K562 (cell line): ENCODE measurements around the gene RAD51D. TPM values are rescaled to one million over a fixed set of nuclear protein-coding genes. Genes with fewer than 3 reads are reported as not detected.

Experiments
- EP300 ChIP-seq: IDR thresholded peaks from 2 replicates; pipeline ENCODE4 v1.6.1; 2012; ENCODE audit warnings: low read length, improper control_type of control experiment
- ERF ChIP-seq: fragments of 450-650 bp; formaldehyde crosslinking; IDR thresholded peaks from 2 replicates; pipeline ENCODE4 v1.4.0; 2020; ENCODE audit warnings: mild to moderate bottlenecking, mixed read lengths
- IRF2 ChIP-seq: sonication (generic); formaldehyde crosslinking; IDR thresholded peaks from 2 replicates; pipeline ENCODE4 v1.8.1; 2022; ENCODE audit warnings: mild to moderate bottlenecking, missing genetic modification reagents
- JUNB ChIP-seq: fragments of 450-650 bp; formaldehyde crosslinking; conservative IDR thresholded peaks from 2 replicates; pipeline ENCODE4 v1.4.0; 2020; ENCODE audit warnings: mild to moderate bottlenecking
- PATZ1 ChIP-seq: fragments of 250-450 bp; sonication (Bioruptor Pico); IDR thresholded peaks from 2 replicates; pipeline ENCODE4 v1.5.0; 2020; ENCODE audit warnings: mild to moderate bottlenecking, borderline replicate concordance
- ZBTB40 ChIP-seq, 2 experiments: fragments of 450-650 bp in 1 of 2; sonication (generic) in 1 of 2; formaldehyde crosslinking in 1 of 2; IDR thresholded peaks; 2 replicates each; pipeline versions ENCODE4 v1.7.1 to v1.9.0; 2016 to 2022; ENCODE audit warnings: inconsistent platforms in 1 of 2, mild to moderate bottlenecking in 1 of 2, missing genetic modification reagents in 1 of 2
- ZC3H8 ChIP-seq: fragments of 450-650 bp; IDR thresholded peaks from 2 replicates; pipeline ENCODE4 v1.6.1; 2017
- ZNF511 ChIP-seq: sonication (generic); formaldehyde crosslinking; IDR thresholded peaks from 2 replicates; pipeline ENCODE4 v1.8.0; 2022; ENCODE audit warnings: mild to moderate bottlenecking, missing genetic modification reagents
- ZNF584 ChIP-seq: fragments of 200-800 bp; sonication (Bioruptor generic); IDR thresholded peaks from 2 replicates; pipeline ENCODE4 v1.6.1; 2016; ENCODE audit warnings: low read depth, mild to moderate bottlenecking, missing genetic modification characterization, missing compliant biosample characterization
- ZNF76 ChIP-seq: fragments of 250-450 bp; sonication (Bioruptor Pico); IDR thresholded peaks from 2 replicates; pipeline ENCODE4 v1.4.0; 2020; ENCODE audit warnings: mild to moderate bottlenecking, moderate library complexity, borderline replicate concordance
- ZNF764 ChIP-seq: fragments of 250-450 bp; sonication (Bioruptor Pico); IDR thresholded peaks from 2 replicates; pipeline ENCODE4 v1.4.0; 2020; ENCODE audit warnings: low read depth, mild to moderate bottlenecking, moderate library complexity
- polyA plus RNA-seq, 8 experiments: library from polyadenylated mRNA; depleted of rRNA in 4 of 8; stranded (reverse) in 5 of 8; unstranded in 3 of 8; fragments of >200 nt; fragmentation: Nextera tagmentation in 2 of 8; fragmentation: Illumina TruSeq in 1 of 8; extraction: Ambion mirVana in 2 of 8; extraction: Trizol in 1 of 8; gene quantifications; 2 replicates each; pipeline versions ENCODE4 v1.2.1 to v1.2.3, GENCODE V29; 2011 to 2014; ENCODE audit warnings: inconsistent platforms in 1 of 8, missing spikeins in 1 of 8
- total RNA-seq, 7 experiments: library from RNA; depleted of rRNA in 6 of 7; stranded (reverse); fragments of >200 nt in 6 of 7; fragmentation: Illumina TruSeq in 2 of 7; extraction: Trizol in 2 of 7; gene quantifications; 2 replicates each; pipeline versions ENCODE4 v1.2.1 to v1.2.3, GENCODE V29; 2011 to 2021; ENCODE audit warnings: low replicate concordance in 1 of 7
- TF ChIP-seq, protein P1 (sequence below): fragments of 250-450 bp; sonication (Bioruptor Pico); IDR thresholded peaks from 2 replicates; pipeline ENCODE4 v1.4.0; 2020; ENCODE audit warnings: mild to moderate bottlenecking, moderate library complexity, borderline replicate concordance

RAD51D gene
- total and polyA plus RNA-seq, 9 of the 15 experiments (the other 6 are each of a cell fraction or from before 2014, with no cell fraction given): 2.2 to 16.9 (median 8.7) TPM

GRCh38 chr17:35119370-35120165 is at the start of gene RAD51D (continued):
- TF ChIP-seq ZNF764 (no peak), JUNB (CRISPR knock-in tag) (no peak), IRF2 (CRISPR knock-in tag) (no peak), ZNF511 (CRISPR knock-in tag) (no peak; the same call in 1 of the 2 replicates), PATZ1 (CRISPR knock-in tag) (no peak), ZNF584 (no peak), ZC3H8 (no peak), ZNF76 (CRISPR knock-in tag) (no peak), ZBTB40 (IDR thresholded peaks at IDR 0.05) (0 out of 2 replicates have a peak, but pooled peaks have one; percentile 26), ZBTB40 (CRISPR knock-in tag; IDR thresholded peaks at IDR 0.05) (no peak), EP300 (no peak), ERF (CRISPR knock-in tag) (no peak)
- TF ChIP-seq, protein P1, sequence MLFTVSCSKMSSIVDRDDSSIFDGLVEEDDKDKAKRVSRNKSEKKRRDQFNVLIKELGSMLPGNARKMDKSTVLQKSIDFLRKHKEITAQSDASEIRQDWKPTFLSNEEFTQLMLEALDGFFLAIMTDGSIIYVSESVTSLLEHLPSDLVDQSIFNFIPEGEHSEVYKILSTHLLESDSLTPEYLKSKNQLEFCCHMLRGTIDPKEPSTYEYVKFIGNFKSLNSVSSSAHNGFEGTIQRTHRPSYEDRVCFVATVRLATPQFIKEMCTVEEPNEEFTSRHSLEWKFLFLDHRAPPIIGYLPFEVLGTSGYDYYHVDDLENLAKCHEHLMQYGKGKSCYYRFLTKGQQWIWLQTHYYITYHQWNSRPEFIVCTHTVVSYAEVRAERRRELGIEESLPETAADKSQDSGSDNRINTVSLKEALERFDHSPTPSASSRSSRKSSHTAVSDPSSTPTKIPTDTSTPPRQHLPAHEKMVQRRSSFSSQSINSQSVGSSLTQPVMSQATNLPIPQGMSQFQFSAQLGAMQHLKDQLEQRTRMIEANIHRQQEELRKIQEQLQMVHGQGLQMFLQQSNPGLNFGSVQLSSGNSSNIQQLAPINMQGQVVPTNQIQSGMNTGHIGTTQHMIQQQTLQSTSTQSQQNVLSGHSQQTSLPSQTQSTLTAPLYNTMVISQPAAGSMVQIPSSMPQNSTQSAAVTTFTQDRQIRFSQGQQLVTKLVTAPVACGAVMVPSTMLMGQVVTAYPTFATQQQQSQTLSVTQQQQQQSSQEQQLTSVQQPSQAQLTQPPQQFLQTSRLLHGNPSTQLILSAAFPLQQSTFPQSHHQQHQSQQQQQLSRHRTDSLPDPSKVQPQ (CRISPR knock-in tag): no peak
